SK-N-SH treated with all-trans-retinoic acid at 6 μM for 48 hours (cell line): ENCODE data around the gene CHCT1.

Source experiments
- ARNTL ChIP-seq: fragments of 450-650 bp; formaldehyde crosslinking; IDR thresholded peaks from 2 replicates; pipeline ENCODE4 v1.5.0; 2020; ENCODE audit warnings: low read depth, mild to moderate bottlenecking, moderate library complexity, borderline replicate concordance
- ISL1 ChIP-seq: fragments of 250-450 bp; sonication (Bioruptor Pico); IDR thresholded peaks from 2 replicates; pipeline ENCODE4 v2.1.2; 2022; ENCODE audit warnings: mild to moderate bottlenecking, moderate library complexity
- PATZ1 ChIP-seq: fragments of 250-450 bp; sonication (Bioruptor Pico); IDR thresholded peaks from 2 replicates; pipeline ENCODE4 v1.8.0; 2020; ENCODE audit warnings: mild to moderate bottlenecking, moderate library complexity, borderline replicate concordance
- PPARA ChIP-seq: fragments of 250-450 bp; sonication (Bioruptor Pico); IDR thresholded peaks from 2 replicates; pipeline ENCODE4 v1.5.0; 2020; ENCODE audit warnings: mild to moderate bottlenecking, borderline replicate concordance
- SNAI2 ChIP-seq: fragments of 250-450 bp; sonication (Bioruptor Pico); IDR thresholded peaks from 2 replicates; pipeline ENCODE4 v1.5.0; 2020; ENCODE audit warnings: mild to moderate bottlenecking, moderate library complexity
- ZFP3 ChIP-seq: fragments of 250-450 bp; sonication (Bioruptor Pico); IDR thresholded peaks from 2 replicates; pipeline ENCODE4 v1.5.0; 2020; ENCODE audit warnings: mild to moderate bottlenecking, moderate library complexity
- ZNF565 ChIP-seq: fragments of 450-650 bp; formaldehyde crosslinking; conservative IDR thresholded peaks from 2 replicates; pipeline ENCODE4 v1.5.0; 2020; ENCODE audit warnings: low read depth, mild to moderate bottlenecking, moderate library complexity
- ZNF70 ChIP-seq: fragments of 450-650 bp; formaldehyde crosslinking; IDR thresholded peaks from 2 replicates; pipeline ENCODE4 v1.5.0; 2020; ENCODE audit warnings: mild to moderate bottlenecking, moderate library complexity

- TF ChIP-seq PATZ1 (CRISPR knock-in tag) (no peak), ZNF70 (CRISPR knock-in tag) (no peak), ZNF565 (CRISPR knock-in tag) (no peak), SNAI2 (CRISPR knock-in tag) (no peak), ARNTL (CRISPR knock-in tag) (no peak), ISL1 (CRISPR knock-in tag) (no peak), ZFP3 (CRISPR knock-in tag) (no peak), PPARA (CRISPR knock-in tag) (no peak)
These were observed 40.3 kb upstream of the CHCT1 start for GRCh38 chr17:60381958-60382357.
